Stomach (tissue), 4 donors: ENCODE measurements around the gene FLNC.

ENCODE experiments used
- CTCF ChIP-seq, 7 experiments: fragments of 450-650 bp in 4 of 7; fragments of 200-600 bp in 3 of 7; sonication (generic) in 3 of 7; IDR thresholded peaks; one replicate each; pipeline ENCODE4 v1.5.1; 2016 to 2019; ENCODE audit warnings: antibody characterized with exemption in 7 of 7, control low read depth in 2 of 7, mild to moderate bottlenecking in 1 of 7
- EP300 ChIP-seq: sonication (generic); formaldehyde crosslinking; IDR thresholded peaks from one replicate; pipeline ENCODE4 v1.6.1; 2017; ENCODE audit warnings: antibody characterized with exemption
- POLR2A ChIP-seq, 4 donors: fragments of 450-650 bp; IDR thresholded peaks; one replicate each; pipeline ENCODE4 v1.6.1; 2016; ENCODE audit warnings: antibody characterized with exemption in 4 of 4, control low read depth in 2 of 4, mild to moderate bottlenecking in 1 of 4, moderate library complexity in 1 of 4
- POLR2AphosphoS5 ChIP-seq, 3 donors: sonication (generic); formaldehyde crosslinking; IDR thresholded peaks; one replicate each; pipeline ENCODE4 v1.6.1; 2016; ENCODE audit warnings: antibody characterized with exemption in 3 of 3

- no peak for TF ChIP-seq CTCF (IDR thresholded peaks at IDR 0.05)
- TF ChIP-seq POLR2A (IDR thresholded peaks at IDR 0.05): no peak
- no peak for TF ChIP-seq POLR2AphosphoS5 (IDR thresholded peaks at IDR 0.05)
- TF ChIP-seq EP300: no peak
Measured at GRCh38 chr7:128847721-128848211, 17.6 kb downstream of the FLNC start.
